ENCODE data around the gene DLEC1. TPM values are rescaled to one million over a fixed set of nuclear protein-coding genes. Genes with fewer than 3 reads are reported as not detected.
A peak's percentile ranks its signal among the peaks of the same experiment; 100 is the strongest.

DLEC1 gene
- total and polyA plus RNA-seq, 7 experiments from 2014 or later: 0.41 to 9.4 (median 5.6) TPM

DNA sequence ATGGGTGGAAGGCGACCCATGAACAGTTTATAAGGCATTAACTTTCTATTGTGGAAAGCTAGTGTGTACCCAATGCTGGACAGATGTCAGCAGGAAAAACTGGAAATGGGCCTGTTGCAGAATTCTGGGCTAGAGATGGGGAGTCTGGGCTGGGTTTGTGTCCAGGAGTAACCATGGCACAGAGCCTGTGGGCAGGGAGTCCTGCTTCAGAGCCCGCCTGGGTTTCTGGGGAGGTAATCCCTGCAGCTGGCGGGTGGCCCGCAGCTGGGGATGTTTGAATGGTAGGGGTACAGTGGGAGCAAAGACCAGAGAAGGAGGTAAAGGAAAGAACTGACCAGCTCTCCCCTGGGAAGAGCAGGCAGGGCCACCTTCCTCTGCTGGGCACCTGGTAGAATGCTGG, 72.2 kb downstream of the DLEC1 start:
- Mint-ChIP-seq H3K27me3 (no peaks in the 10 kb centered on the region), H3K4me1 (peaks cover 0 to 9% (median 0%) of the 10 kb centered on the region in 7 donors), H3K27ac (peak overlapping the region in 1 of 9 donors; percentile 62), H3K36me3 (no peaks in the 10 kb centered on the region), H3K9me3 (peaks cover 0 to 3% (median 0%) of the 10 kb centered on the region in 11 donors), H3K4me3 (no peak overlapping the region)
- Histone ChIP-seq H3K27me3 (ENCODE audit: control insufficient read depth in 2 of 2, insufficient read depth in 2 of 2, low read length in 2 of 2) (no peaks in the 10 kb centered on the region), H3K4me3 (ENCODE audit: low read length) (no peak overlapping the region), H3K4me1 (ENCODE audit: control insufficient read depth in 2 of 2, insufficient read depth in 2 of 2, low read length in 2 of 2) (no peaks in the 10 kb centered on the region), H3K27ac (ENCODE audit: low read depth, low read length) (no peak overlapping the region), H3K36me3 (ENCODE audit: control insufficient read depth in 2 of 3, insufficient read depth in 3 of 3, low read length in 3 of 3) (no peaks in the 10 kb centered on the region), H3K9me3 (ENCODE audit: control insufficient read depth in 2 of 3, low read length in 3 of 3) (no peaks in the 10 kb centered on the region)
- intact Hi-C loops (cut with micrococcal nuclease): no loop called here
- DNase-seq: no peak
- CTCF ChIA-PET: no interaction called here
- POLR2A ChIA-PET: no interaction called here
- no peak for ATAC-seq

DNA sequence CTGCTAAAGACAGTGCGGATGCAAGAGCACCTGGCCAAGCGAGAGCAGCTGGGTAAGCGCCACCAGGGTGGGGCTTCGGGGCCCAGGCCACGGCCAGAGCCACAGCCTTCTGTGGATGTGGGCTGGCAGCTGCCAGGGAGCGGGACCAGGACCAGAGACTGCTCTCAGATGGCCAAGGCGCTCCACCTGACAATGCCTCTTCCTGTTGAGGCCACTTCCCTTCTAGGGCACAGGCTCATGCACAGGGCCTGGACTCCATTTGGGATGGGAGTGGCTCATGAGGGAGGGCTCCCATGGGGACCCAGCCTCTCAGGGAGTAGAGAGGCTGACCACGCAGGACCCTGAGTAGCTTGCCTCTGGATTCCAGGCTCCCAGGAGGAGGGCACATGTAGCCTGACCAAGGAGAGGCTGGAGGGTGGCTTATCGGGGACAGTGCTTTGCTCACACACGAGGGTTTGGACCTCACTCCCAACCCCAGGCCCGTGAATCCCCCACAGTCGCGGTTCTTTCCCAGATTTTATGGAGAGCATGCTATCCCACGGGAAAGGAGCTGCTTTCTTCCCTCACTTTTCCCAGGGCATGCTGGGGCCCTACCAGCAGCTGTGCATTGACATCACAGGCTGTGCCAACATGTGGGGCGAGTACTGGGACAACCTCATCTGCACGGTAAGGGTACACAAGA, 72.8 kb downstream of the DLEC1 start:
- intact Hi-C loops (cut with micrococcal nuclease): no loop called here
- ChIA-PET CTCF (no interaction called here), POLR2A (no interaction called here)
- Histone ChIP-seq H3K27ac (ENCODE audit: low read depth, low read length) (no peak overlapping the region), H3K4me3 (ENCODE audit: low read length) (no peak overlapping the region), H3K9me3 (ENCODE audit: control insufficient read depth in 2 of 3, low read length in 3 of 3) (no peaks in the 10 kb centered on the region), H3K36me3 (ENCODE audit: control insufficient read depth in 2 of 3, insufficient read depth in 3 of 3, low read length in 3 of 3) (no peaks in the 10 kb centered on the region), H3K4me1 (ENCODE audit: control insufficient read depth in 2 of 2, insufficient read depth in 2 of 2, low read length in 2 of 2) (no peaks in the 10 kb centered on the region), H3K27me3 (ENCODE audit: control insufficient read depth in 2 of 2, insufficient read depth in 2 of 2, low read length in 2 of 2) (no peaks in the 10 kb centered on the region)
- DNase-seq (no peak), ATAC-seq (no peak)
- Mint-ChIP-seq H3K4me3 (no peak overlapping the region), H3K27me3 (no peaks in the 10 kb centered on the region), H3K9me3 (peaks cover 0 to 3% (median 0%) of the 10 kb centered on the region in 11 donors), H3K4me1 (peaks cover 0 to 9% (median 0%) of the 10 kb centered on the region in 7 donors), H3K27ac (no peak overlapping the region), H3K36me3 (no peaks in the 10 kb centered on the region)

DNA sequence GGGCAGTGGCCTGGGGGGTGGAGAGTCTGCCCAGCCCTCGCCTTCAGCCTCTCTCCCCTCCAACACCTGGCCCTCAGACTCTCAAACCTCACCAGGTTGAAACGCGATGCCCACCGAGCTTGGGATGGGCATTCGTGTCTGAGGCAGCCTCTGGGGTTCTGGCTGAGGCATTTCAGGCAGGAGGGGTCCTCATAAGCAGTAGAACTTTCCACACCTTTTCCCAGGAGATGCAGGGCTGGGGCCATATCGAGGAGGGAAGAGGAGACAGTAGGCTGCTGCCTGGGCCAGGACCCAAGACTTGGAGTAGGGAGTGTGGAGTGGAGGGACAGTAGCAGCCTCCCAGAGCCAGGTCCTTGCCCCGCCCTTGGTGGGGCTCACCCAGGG, 73.4 kb downstream of the DLEC1 start:
- intact Hi-C loops (cut with micrococcal nuclease): no loop called here
- H3K36me3 ChIP-seq (ENCODE audit: control insufficient read depth in 2 of 3, insufficient read depth in 3 of 3, low read length in 3 of 3): no peaks in the 10 kb centered on the region
- ATAC-seq (no peak), DNase-seq (no peak)
- no peak overlapping the region for H3K4me3 ChIP-seq (ENCODE audit: low read length)
- no peaks in the 10 kb centered on the region for H3K9me3 ChIP-seq (ENCODE audit: control insufficient read depth in 2 of 3, low read length in 3 of 3)
- no peak overlapping the region for H3K27ac ChIP-seq (ENCODE audit: low read depth, low read length)
- H3K27me3 ChIP-seq (ENCODE audit: control insufficient read depth in 2 of 2, insufficient read depth in 2 of 2, low read length in 2 of 2): no peaks in the 10 kb centered on the region
- POLR2A ChIA-PET: no interaction called here
- Mint-ChIP-seq H3K27ac (no peak overlapping the region), H3K36me3 (no peaks in the 10 kb centered on the region), H3K4me3 (no peak overlapping the region), H3K9me3 (peaks cover 0 to 3% (median 0%) of the 10 kb centered on the region in 11 donors), H3K27me3 (no peaks in the 10 kb centered on the region), H3K4me1 (peaks cover 0 to 9% (median 0%) of the 10 kb centered on the region in 7 donors)
- no peaks in the 10 kb centered on the region for H3K4me1 ChIP-seq (ENCODE audit: control insufficient read depth in 2 of 2, insufficient read depth in 2 of 2, low read length in 2 of 2)
- CTCF ChIA-PET: no interaction called here

DNA sequence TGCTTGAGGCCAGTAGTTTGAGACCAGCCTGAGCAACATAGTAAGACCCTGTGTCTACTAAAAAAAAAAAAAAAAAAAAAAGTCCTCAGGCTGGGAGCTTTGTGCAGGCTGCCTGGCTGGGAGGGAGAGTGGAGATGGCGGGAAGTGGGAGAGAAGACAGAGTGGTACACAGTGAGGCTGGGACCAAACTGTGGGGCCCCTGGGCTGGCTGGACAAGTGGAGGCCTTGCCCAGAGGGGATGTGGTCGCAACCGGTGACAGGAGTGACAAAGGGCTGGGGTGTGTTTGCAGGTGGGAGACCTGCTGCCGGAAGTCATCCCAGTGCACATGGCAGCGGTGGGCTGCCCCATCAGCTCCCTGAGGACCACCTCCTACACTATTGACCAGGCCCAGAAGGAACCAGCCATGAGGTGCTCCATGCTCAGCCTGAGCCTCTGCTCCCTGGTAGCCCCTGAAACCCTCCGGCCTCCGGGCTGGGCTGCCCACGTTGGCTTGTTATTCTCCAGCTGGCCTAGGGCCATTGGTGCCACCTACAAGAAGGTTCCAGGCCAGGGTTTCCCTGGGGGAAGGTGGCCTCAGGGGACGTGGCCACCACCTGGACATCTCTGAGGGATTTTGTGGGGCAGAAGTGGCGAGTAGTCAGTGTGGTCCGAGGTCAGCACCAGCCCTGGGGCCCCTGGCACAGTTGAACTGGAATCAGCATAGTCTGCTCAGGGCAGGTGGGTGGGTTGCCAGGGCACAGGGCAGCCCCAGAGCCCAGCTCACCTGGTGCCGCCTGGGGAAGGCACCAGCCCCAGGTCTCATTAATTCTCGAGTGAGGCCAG, 75.3 kb downstream of the DLEC1 start:
- ChIA-PET POLR2A (no interaction called here), CTCF (no interaction called here)
- Mint-ChIP-seq H3K36me3 (peaks cover 0 to 3% (median 0%) of the 10 kb centered on the region in 5 donors), H3K27me3 (no peaks in the 10 kb centered on the region), H3K27ac (no peak overlapping the region), H3K4me3 (no peak overlapping the region), H3K9me3 (peaks cover 0 to 3% (median 0%) of the 10 kb centered on the region in 11 donors), H3K4me1 (peaks cover 4 to 9% (median 6%) of the 10 kb centered on the region in 7 donors)
- intact Hi-C loops (cut with micrococcal nuclease): no loop called here
- DNase-seq (no peak), ATAC-seq (no peak)
- no peaks in the 10 kb centered on the region for H3K9me3 ChIP-seq (ENCODE audit: control insufficient read depth in 2 of 3, low read length in 3 of 3)
- no peak overlapping the region for H3K27ac ChIP-seq (ENCODE audit: low read depth, low read length)
- no peaks in the 10 kb centered on the region for H3K4me1 ChIP-seq (ENCODE audit: control insufficient read depth in 2 of 2, insufficient read depth in 2 of 2, low read length in 2 of 2)
- H3K4me3 ChIP-seq (ENCODE audit: low read length): no peak overlapping the region
- H3K36me3 ChIP-seq (ENCODE audit: control insufficient read depth in 2 of 3, insufficient read depth in 3 of 3, low read length in 3 of 3): no peaks in the 10 kb centered on the region
- H3K27me3 ChIP-seq (ENCODE audit: control insufficient read depth in 2 of 2, insufficient read depth in 2 of 2, low read length in 2 of 2): no peaks in the 10 kb centered on the region

DNA sequence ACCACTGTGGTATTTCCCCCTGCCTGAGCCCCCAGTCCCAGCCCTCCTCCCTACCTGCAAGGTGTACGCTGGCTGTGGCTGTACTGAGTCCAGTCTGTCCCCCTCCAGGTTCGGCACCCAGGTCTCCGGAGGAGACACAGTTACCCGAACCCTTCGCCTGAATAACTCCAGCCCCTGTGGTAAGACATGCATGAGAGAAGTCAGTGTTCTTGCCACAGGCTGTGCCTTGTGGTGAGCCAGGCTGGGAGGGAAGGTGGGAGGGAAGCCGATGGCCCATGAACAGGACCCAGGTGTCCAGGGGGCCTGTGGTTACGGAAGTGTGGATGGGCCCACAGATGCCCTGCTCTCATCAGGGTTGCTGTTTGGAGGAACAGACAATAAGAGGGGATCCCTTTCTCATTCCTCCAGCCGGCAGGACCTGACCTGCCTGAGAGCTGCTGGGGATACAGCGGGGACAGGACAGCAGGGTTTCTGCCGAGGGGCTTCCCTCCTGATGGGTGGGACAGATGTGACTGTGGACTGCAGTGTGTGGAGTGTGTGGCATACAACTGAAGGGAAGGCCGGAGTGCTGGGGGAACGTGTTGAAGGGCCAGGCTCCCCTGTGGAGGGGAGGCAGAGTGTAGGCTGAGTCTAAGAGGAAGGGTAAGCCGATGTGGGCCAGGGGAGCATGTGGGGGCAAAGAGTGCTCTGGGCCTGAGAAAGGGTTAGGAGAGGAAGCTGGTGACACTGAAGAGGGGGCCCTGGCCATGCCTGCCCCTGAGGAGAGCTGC, 76.1 kb downstream of the DLEC1 start:
- no peaks in the 10 kb centered on the region for H3K9me3 ChIP-seq (ENCODE audit: control insufficient read depth in 2 of 3, low read length in 3 of 3)
- peaks cover 0 to 3% (median 0%) of the 10 kb centered on the region in 11 donors for H3K9me3 Mint-ChIP-seq
- intact Hi-C loops (cut with micrococcal nuclease): loop anchor here (5.0 kb wide), 3 partner anchors 97 to 537 kb away; no protein-coding TSS in a partner anchor
- H3K4me1 ChIP-seq (ENCODE audit: control insufficient read depth in 2 of 2, insufficient read depth in 2 of 2, low read length in 2 of 2): no peaks in the 10 kb centered on the region
- no peak overlapping the region for H3K4me3 ChIP-seq (ENCODE audit: low read length)
- no peak overlapping the region for H3K27ac ChIP-seq (ENCODE audit: low read depth, low read length)
- H3K4me3 Mint-ChIP-seq: no peak overlapping the region
- H3K27ac Mint-ChIP-seq: peak overlapping the region in 1 of 9 donors; percentile 36
- H3K27me3 ChIP-seq (ENCODE audit: control insufficient read depth in 2 of 2, insufficient read depth in 2 of 2, low read length in 2 of 2): no peaks in the 10 kb centered on the region
- H3K4me1 Mint-ChIP-seq: peaks cover 4 to 9% (median 6%) of the 10 kb centered on the region in 7 donors
- DNase-seq: peak in 1 of 9 donors; percentile 5
- ChIA-PET POLR2A (interaction anchor here (1.2 kb wide), 1 partner anchor 50 kb away, joined by 3 read pairs; the partner anchor contains the start of gene OXSR1), CTCF (interaction anchor here (0.6 kb wide), 1 partner anchor 77 kb away, joined by 3 read pairs; no protein-coding TSS in a partner anchor)
- no peaks in the 10 kb centered on the region for H3K27me3 Mint-ChIP-seq
- peaks cover 0 to 3% (median 0%) of the 10 kb centered on the region in 5 donors for H3K36me3 Mint-ChIP-seq
- H3K36me3 ChIP-seq (ENCODE audit: control insufficient read depth in 2 of 3, insufficient read depth in 3 of 3, low read length in 3 of 3): peaks cover 0 to 5% (median 0%) of the 10 kb centered on the region in 3 experiments
- no peak for ATAC-seq

DNA sequence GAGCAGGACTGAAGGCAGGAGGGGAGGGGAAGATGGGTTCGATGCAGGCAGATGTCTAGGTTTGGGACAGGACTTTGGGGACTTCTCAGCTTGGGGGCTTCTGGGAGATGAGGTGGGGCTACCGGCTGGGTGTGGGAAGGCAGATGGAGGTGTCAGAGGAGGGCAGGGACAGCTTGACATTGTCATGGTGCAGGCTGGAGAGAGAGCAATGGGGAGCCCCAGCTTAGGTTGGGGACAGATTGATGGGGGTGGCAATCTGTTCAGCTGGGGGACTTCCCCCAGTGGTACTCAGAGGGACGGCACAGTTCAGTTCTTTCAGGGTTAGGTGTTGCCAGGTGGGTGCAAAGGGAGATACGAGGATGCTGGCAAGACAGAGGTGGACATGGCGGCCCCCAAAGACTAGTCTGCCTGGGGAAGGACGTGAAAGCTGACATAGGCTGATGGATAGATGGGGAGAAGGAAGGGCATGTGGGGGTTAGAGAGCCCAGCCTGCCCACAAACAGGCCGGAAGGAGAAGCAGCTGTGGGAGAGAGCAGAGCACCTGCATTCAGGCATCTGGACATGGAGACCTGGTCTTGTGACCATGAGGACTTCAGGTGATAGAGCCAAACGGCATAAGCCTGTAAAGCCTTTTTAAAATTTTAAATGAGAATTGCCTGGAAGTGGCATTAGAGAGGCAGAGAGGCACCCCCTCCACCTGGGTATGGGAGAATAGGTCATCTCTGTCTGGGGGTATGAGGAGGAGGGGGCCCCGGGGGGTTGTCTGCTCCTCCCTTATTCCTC, 76.8 kb downstream of the DLEC1 start:
- Histone ChIP-seq H3K4me1 (ENCODE audit: control insufficient read depth in 2 of 2, insufficient read depth in 2 of 2, low read length in 2 of 2) (no peaks in the 10 kb centered on the region), H3K4me3 (ENCODE audit: low read length) (no peak overlapping the region), H3K27me3 (ENCODE audit: control insufficient read depth in 2 of 2, insufficient read depth in 2 of 2, low read length in 2 of 2) (no peaks in the 10 kb centered on the region), H3K27ac (ENCODE audit: low read depth, low read length) (no peak overlapping the region), H3K9me3 (ENCODE audit: control insufficient read depth in 2 of 3, low read length in 3 of 3) (no peaks in the 10 kb centered on the region), H3K36me3 (ENCODE audit: control insufficient read depth in 2 of 3, insufficient read depth in 3 of 3, low read length in 3 of 3) (peaks cover 0 to 12% (median 0%) of the 10 kb centered on the region in 3 experiments)
- peaks cover 0 to 5% (median 3%) of the 10 kb centered on the region in 5 donors for H3K36me3 Mint-ChIP-seq
- peaks cover 0 to 3% (median 0%) of the 10 kb centered on the region in 11 donors for H3K9me3 Mint-ChIP-seq
- ATAC-seq: no peak
- no peaks in the 10 kb centered on the region for H3K27me3 Mint-ChIP-seq
- DNase-seq: no peak
- peak overlapping the region in 1 of 9 donors; percentile 3 for H3K27ac Mint-ChIP-seq
- intact Hi-C loops (cut with micrococcal nuclease): loop anchor here (5.0 kb wide), 3 partner anchors 96 to 536 kb away; no protein-coding TSS in a partner anchor
- CTCF ChIA-PET: interaction anchor here (0.6 to 1.6 kb wide), 3 partner anchors 20 to 228 kb away, joined by 3 to 5 read pairs (median 4); no protein-coding TSS in a partner anchor
- POLR2A ChIA-PET: interaction anchor here (0.7 to 1.2 kb wide), 3 partner anchors 8 to 49 kb away, joined by 3 read pairs; partner anchors contain the start of gene OXSR1
- no peak overlapping the region for H3K4me3 Mint-ChIP-seq
- peaks cover 4 to 12% (median 7%) of the 10 kb centered on the region in 7 donors for H3K4me1 Mint-ChIP-seq

All from naive thymus-derived CD4-positive, alpha-beta T cell (primary cell).